Measurements from ENCODE around the gene HMGN4. TPM values are rescaled to one million over a fixed set of nuclear protein-coding genes. Genes with fewer than 3 reads are reported as not detected.
A peak's percentile ranks its signal among the peaks of the same experiment; 100 is the strongest.

HMGN4 gene
- total RNA-seq, 1 experiment from 2014 or later = 73.8 TPM

GRCh38 chr6:26556263-26557070, 18.3 kb downstream of the HMGN4 start (continued):
- TF ChIP-seq FOSL1 (IDR thresholded peaks at IDR 0.05; ENCODE audit: low read depth) (no peak; the same call in 1 of the 2 replicates), CBX3 (IDR thresholded peaks at IDR 0.05; ENCODE audit: low read depth) (peak; percentile 76; the same call in 1 of the 2 replicates), JUND (IDR thresholded peaks at IDR 0.05) (no peak), ELF1 (IDR thresholded peaks at IDR 0.05; ENCODE audit: borderline replicate concordance, low read depth) (no peak), ATF3 (IDR thresholded peaks at IDR 0.05) (peak; percentile 98)

GRCh38 chr6:26561533-26562466, 23.6 kb downstream of the HMGN4 start:
- H3K4me2 ChIP-seq (ENCODE audit: low read length) = no peak overlapping the region
- CTCF ChIA-PET = no interaction called here
- no peaks in the 10 kb centered on the region for H3K36me3 ChIP-seq (ENCODE audit: control insufficient read depth in 1 of 2, insufficient read depth in 2 of 2, low read length in 2 of 2)
- intact Hi-C loops (cut with micrococcal nuclease) = no loop called here
- H3K9me3 ChIP-seq (ENCODE audit: control insufficient read depth in 1 of 2, insufficient read depth in 1 of 2, low read depth in 1 of 2, low read length in 2 of 2) = no peaks in the 10 kb centered on the region
- POLR2A ChIA-PET = interaction anchor here (0.6 to 0.7 kb wide), 2 partner anchors 10 to 13 kb away, joined by 3 read pairs; no protein-coding TSS in a partner anchor
- ATAC-seq (no peak), DNase-seq (ENCODE audit: low read depth, low spot score) (no peak)
- no peak overlapping the region for H3K9ac ChIP-seq (ENCODE audit: low read length)
- TF ChIP-seq POLR2A (IDR thresholded peaks at IDR 0.05; ENCODE audit: borderline replicate concordance, extremely low read depth, insufficient read depth, insufficient read length) = no peak
- TF ChIP-seq ATF3 (IDR thresholded peaks at IDR 0.05) = no peak
- TF ChIP-seq ZNF274 (IDR thresholded peaks at IDR 0.05; ENCODE audit: low read depth, low read length) = no peak
- TF ChIP-seq CBX3 (IDR thresholded peaks at IDR 0.05; ENCODE audit: low read depth) = no peak
- no peak for TF ChIP-seq YY1 (IDR thresholded peaks at IDR 0.05; ENCODE audit: extremely low read depth, insufficient replicate concordance, low read depth, low read length)
- TF ChIP-seq EGR1 (IDR thresholded peaks at IDR 0.05; ENCODE audit: low read depth) = no peak
- TF ChIP-seq SIN3A (IDR thresholded peaks at IDR 0.05; ENCODE audit: low read depth) = no peak
- no peak for TF ChIP-seq ELF1 (IDR thresholded peaks at IDR 0.05; ENCODE audit: borderline replicate concordance, low read depth)
- TF ChIP-seq JUND (IDR thresholded peaks at IDR 0.05) = no peak
- no TSS peak for BruUV-seq (replicated peaks)
- no peaks in the 10 kb centered on the region for H3K79me2 ChIP-seq (ENCODE audit: insufficient read depth, low read length)
- no peak overlapping the region for H3K27ac ChIP-seq (ENCODE audit: low read depth, low read length)
- RAD21 ChIA-PET (ENCODE audit: low non-redundant PET in 1 of 2, low total read pairs in 2 of 2, uncharacterized antibody in 2 of 2, unreplicated experiment in 2 of 2) = no interaction called here
- no peaks in the 10 kb centered on the region for H4K20me1 ChIP-seq (ENCODE audit: insufficient read depth)
- peaks cover 3 to 6% of the 10 kb centered on the region in 2 experiments; a peak in 2 of 4 replicates for H3K4me1 ChIP-seq (ENCODE audit: control insufficient read depth in 1 of 2, insufficient read depth in 2 of 2, low read length in 2 of 2)
- H3K27me3 ChIP-seq (ENCODE audit: insufficient read depth, low read length) = no peaks in the 10 kb centered on the region
- H2AFZ ChIP-seq (ENCODE audit: low read depth, low read length, poor library complexity, severe bottlenecking) = no peak overlapping the region
- H3K4me3 ChIP-seq (replicated peaks in 1 of 2; ENCODE audit: low read depth in 1 of 2, low read length in 2 of 2) = no peak overlapping the region
- no peaks in the 10 kb centered on the region for H3K9me2 ChIP-seq (ENCODE audit: insufficient read depth)

All from HCT116 (cell line).